Tibial nerve (tissue), 4 donors: ENCODE data around the gene ADCK2.

Experiments used
- EP300 ChIP-seq, 2 donors: sonication (generic); formaldehyde crosslinking; IDR thresholded peaks; one replicate each; pipeline ENCODE4 v1.6.1; 2017; ENCODE audit warnings: antibody characterized with exemption in 2 of 2, mild to moderate bottlenecking in 1 of 2
- POLR2A ChIP-seq, 2 donors: fragments of 450-650 bp; IDR thresholded peaks; one replicate each; pipeline ENCODE4 v1.6.1; 2017; ENCODE audit warnings: antibody characterized with exemption in 2 of 2, mild to moderate bottlenecking in 2 of 2, moderate library complexity in 2 of 2
- TF ChIP-seq, protein P1 (sequence below), 5 experiments: fragments of 200-600 bp in 3 of 5; fragments of 450-650 bp in 2 of 5; sonication (generic) in 3 of 5; IDR thresholded peaks; one replicate each; pipeline ENCODE4 v1.5.1; 2016 to 2019; ENCODE audit warnings: antibody characterized with exemption in 5 of 5, mild to moderate bottlenecking in 3 of 5, moderate library complexity in 2 of 5

DNA sequence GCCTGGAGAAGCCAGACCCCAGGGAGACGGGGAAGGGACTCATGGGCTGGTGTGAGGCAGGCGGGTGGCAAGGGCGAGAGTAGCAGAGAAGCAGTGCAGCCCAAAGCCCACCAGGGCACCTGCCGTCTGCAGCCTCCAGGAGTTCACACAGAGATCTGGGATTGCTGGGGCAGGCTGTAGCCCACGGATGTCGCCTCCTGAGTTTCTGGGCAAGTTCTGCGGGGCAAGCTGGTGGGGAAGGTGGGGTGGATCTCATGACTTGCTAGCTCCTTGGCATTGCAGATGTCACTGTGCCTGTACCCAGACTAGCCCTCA is 6.0 kb downstream of the ADCK2 start:
- TF ChIP-seq, protein P1, sequence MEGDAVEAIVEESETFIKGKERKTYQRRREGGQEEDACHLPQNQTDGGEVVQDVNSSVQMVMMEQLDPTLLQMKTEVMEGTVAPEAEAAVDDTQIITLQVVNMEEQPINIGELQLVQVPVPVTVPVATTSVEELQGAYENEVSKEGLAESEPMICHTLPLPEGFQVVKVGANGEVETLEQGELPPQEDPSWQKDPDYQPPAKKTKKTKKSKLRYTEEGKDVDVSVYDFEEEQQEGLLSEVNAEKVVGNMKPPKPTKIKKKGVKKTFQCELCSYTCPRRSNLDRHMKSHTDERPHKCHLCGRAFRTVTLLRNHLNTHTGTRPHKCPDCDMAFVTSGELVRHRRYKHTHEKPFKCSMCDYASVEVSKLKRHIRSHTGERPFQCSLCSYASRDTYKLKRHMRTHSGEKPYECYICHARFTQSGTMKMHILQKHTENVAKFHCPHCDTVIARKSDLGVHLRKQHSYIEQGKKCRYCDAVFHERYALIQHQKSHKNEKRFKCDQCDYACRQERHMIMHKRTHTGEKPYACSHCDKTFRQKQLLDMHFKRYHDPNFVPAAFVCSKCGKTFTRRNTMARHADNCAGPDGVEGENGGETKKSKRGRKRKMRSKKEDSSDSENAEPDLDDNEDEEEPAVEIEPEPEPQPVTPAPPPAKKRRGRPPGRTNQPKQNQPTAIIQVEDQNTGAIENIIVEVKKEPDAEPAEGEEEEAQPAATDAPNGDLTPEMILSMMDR (IDR thresholded peaks at IDR 0.05), result no peak
- no peak for TF ChIP-seq POLR2A (IDR thresholded peaks at IDR 0.05)
- no peak for TF ChIP-seq EP300 (IDR thresholded peaks at IDR 0.05)
